DND-41 (cell line): ENCODE measurements around the gene C5.

Experiments used
- ATAC-seq: fragments of 200-7000 bp; cut with Tn5 transposase; 3 replicates; pipeline ENCODE4 v1.9.1; 2021; ENCODE audit warnings: low read depth; ENCODE audit not compliant: insufficient read depth
- DNase-seq: peaks from one replicate; pipeline ENCODE4 v3.0.0-alpha.2; 2020
- H2AFZ ChIP-seq: 2 replicates; pipeline ENCODE4 v1.6.0; 2012; ENCODE audit warnings: low read depth, low read length
- H3K27ac ChIP-seq: 2 replicates; pipeline ENCODE4 v1.5.1; 2012; ENCODE audit warnings: low read length, inconsistent platforms
- H3K27me3 ChIP-seq: fragments of 200-600 bp; sonication (generic); 2 replicates; pipeline ENCODE4 v1.6.0; 2012; ENCODE audit warnings: low read length, mild to moderate bottlenecking, inconsistent platforms; ENCODE audit not compliant: insufficient read depth, poor library complexity
- H3K36me3 ChIP-seq: 2 replicates; pipeline ENCODE4 v1.5.1; 2012; ENCODE audit warnings: low read length, inconsistent platforms; ENCODE audit not compliant: insufficient read depth
- H3K4me1 ChIP-seq: 2 replicates; pipeline ENCODE4 v1.5.1; 2012; ENCODE audit warnings: mild to moderate bottlenecking, low read length; ENCODE audit not compliant: insufficient read depth
- H3K4me2 ChIP-seq: 2 replicates; pipeline ENCODE4 v1.6.0; 2012; ENCODE audit warnings: mild to moderate bottlenecking, moderate library complexity, low read length, inconsistent platforms; ENCODE audit not compliant: insufficient read depth
- H3K4me3 ChIP-seq, 2 experiments: fragments of 200-600 bp in 1 of 2; shearing (Covaris generic) in 1 of 2; 2 replicates each; pipeline ENCODE4 v1.5.1; 2012 to 2016; ENCODE audit warnings: inconsistent platforms in 2 of 2, low read length in 2 of 2, mild to moderate bottlenecking in 2 of 2, low read depth in 1 of 2, moderate library complexity in 1 of 2
- H3K79me2 ChIP-seq: 2 replicates; pipeline ENCODE4 v1.6.0; 2012; ENCODE audit warnings: low read length, inconsistent platforms; ENCODE audit not compliant: insufficient read depth
- H3K9ac ChIP-seq: 2 replicates; pipeline ENCODE4 v1.6.0; 2012; ENCODE audit warnings: low read depth, mild to moderate bottlenecking, inconsistent platforms, low read length, moderate library complexity
- H3K9me3 ChIP-seq: 2 replicates; pipeline ENCODE4 v1.5.1; 2012; ENCODE audit warnings: low read length, moderate library complexity, mild to moderate bottlenecking, inconsistent platforms; ENCODE audit not compliant: insufficient read depth, severe bottlenecking
- H4K20me1 ChIP-seq: 2 replicates; pipeline ENCODE4 v1.6.0; 2012; ENCODE audit warnings: low read length; ENCODE audit not compliant: insufficient read depth
- CTCF ChIP-seq: IDR thresholded peaks from 2 replicates; pipeline ENCODE4 v1.5.1; 2012; ENCODE audit warnings: borderline replicate concordance, low read length, moderate library complexity, mild to moderate bottlenecking; ENCODE audit not compliant: poor library complexity, severe bottlenecking; ENCODE audit errors: extremely low read depth
- EZH2 ChIP-seq: IDR thresholded peaks from 3 replicates; pipeline ENCODE4 v1.6.1; 2012; ENCODE audit warnings: borderline replicate concordance, low read depth, mild to moderate bottlenecking, moderate library complexity, low read length, inconsistent platforms; ENCODE audit not compliant: severe bottlenecking

C5 gene

GRCh38 chr9:120904061-120904977, 145.8 kb downstream of the C5 start:
- DNase-seq: no peak
- H3K79me2 ChIP-seq: no peaks in the 10 kb centered on the region
- H3K4me2 ChIP-seq: no peak overlapping the region

GRCh38 chr9:120902569-120903535, 147.2 kb downstream of the C5 start:
- TF ChIP-seq CTCF: no peak
- TF ChIP-seq EZH2: no peak
- Histone ChIP-seq H3K4me1 (peaks cover 10% of the 10 kb centered on the region), H3K9me3 (no peaks in the 10 kb centered on the region), H3K79me2 (no peaks in the 10 kb centered on the region), H3K4me2 (no peak overlapping the region), H3K9ac (no peak overlapping the region), H3K27me3 (no peaks in the 10 kb centered on the region), H4K20me1 (no peaks in the 10 kb centered on the region), H2AFZ (no peak overlapping the region), H3K4me3 (no peak overlapping the region), H3K36me3 (no peaks in the 10 kb centered on the region), H3K27ac (0 out of 2 replicates have a peak overlapping the region, but pooled peaks have one; percentile 40)
- DNase-seq: no peak
- 0 out of 3 replicates have a peak, but pooled peaks have one; percentile 23 for ATAC-seq

More at GRCh38 chr9:120904061-120904977, 145.8 kb downstream of the C5 start:
- no peak overlapping the region for H3K9ac ChIP-seq
- H4K20me1 ChIP-seq: no peaks in the 10 kb centered on the region
- H3K4me1 ChIP-seq: peaks cover 4% of the 10 kb centered on the region; the same call in 1 of the 2 replicates
- H3K27me3 ChIP-seq: no peaks in the 10 kb centered on the region
- ATAC-seq: no peak
- TF ChIP-seq CTCF: no peak
- TF ChIP-seq EZH2: no peak
- H3K36me3 ChIP-seq: no peaks in the 10 kb centered on the region
- no peaks in the 10 kb centered on the region for H3K9me3 ChIP-seq
- H3K27ac ChIP-seq: 0 out of 2 replicates have a peak overlapping the region, but pooled peaks have one; percentile 40
- no peak overlapping the region for H3K4me3 ChIP-seq
- H2AFZ ChIP-seq: no peak overlapping the region
